Smooth muscle cell of the umbilical artery (primary cell): ENCODE data around the gene SPINK14. TPM values are rescaled to one million over a fixed set of nuclear protein-coding genes. Genes with fewer than 3 reads are reported as not detected.

Source experiments
- total RNA-seq: library from RNA; depleted of rRNA; stranded (reverse); fragments of >200 nt; gene quantifications from 2 replicates; pipeline ENCODE4 v1.2.3, GENCODE V29; 2014

Gene SPINK14, protein sequence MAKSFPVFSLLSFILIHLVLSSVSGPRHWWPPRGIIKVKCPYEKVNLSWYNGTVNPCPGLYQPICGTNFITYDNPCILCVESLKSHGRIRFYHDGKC
- not detected in 2 replicates for total RNA-seq

DNA sequence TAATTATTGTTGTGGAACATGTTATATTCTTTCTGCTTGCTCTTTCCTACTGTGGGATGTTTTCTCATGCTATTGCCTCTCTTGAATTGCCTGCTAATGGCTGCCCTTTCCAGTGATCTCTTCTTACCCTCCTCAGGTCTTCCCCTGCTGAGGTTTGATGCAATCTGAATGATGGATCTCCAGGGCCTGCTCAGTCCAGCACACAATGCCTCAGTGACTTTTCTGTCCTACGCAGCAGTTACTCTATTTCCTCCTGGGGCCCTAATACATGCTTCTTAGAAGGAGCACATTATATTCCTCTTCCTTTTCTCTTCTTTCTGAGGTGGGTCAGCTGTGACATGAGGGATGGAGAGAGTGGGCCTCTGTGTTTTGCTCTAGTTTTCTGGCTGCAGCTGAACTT lies at the start of gene SPINK14:
SPINK14 (plus strand) TSS at position 301 of the 400 bp plus-strand sequence. CDS start 1,187 bp downstream, outside the sequence.

DNA sequence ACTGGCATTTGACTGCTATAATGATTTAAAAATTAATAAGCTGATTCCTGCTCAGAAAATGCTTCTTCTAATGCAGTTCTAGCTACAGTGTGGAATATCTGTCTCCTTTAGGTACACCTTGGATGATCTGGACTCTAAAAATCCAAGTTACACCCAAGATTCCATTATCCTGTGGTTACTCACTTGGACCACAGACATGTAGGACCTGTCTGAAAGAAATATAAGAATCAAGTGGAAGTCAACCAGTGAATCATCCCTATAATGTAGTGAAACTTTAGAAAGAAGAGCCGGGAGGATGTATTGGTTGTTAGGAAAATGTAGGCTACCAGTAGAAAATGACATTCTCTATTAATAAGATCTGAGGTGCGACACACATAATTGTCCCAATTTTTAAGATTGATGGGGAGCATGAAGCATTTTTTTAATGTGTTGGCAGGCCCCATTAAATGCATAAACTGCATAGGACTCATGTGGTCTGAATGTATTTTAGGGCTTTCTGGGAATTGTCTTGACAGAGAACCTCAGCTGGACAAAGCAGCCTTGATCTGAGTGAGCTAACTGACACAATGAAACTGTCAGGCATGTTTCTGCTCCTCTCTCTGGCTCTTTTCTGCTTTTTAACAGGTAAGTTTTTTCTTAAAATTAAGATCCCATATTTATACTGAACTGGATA lies 34.3 kb downstream of the SPINK14 start, which contains the start of gene SPINK6:
SPINK6 (plus strand) TSS at position 512 of the 673 bp plus-strand sequence; CDS start at position 567, 55 bp downstream.

Other genes starting within 250 kb of the SPINK14 start
- gene SPINK5, start 104.6 kb upstream of the SPINK14 start, total RNA-seq, result not detected in 2 replicates
- gene SPINK6, start 34.5 kb downstream of the SPINK14 start, total RNA-seq, result not detected in 2 replicates
- gene MARCOL, start 70.0 kb downstream of the SPINK14 start, total RNA-seq, result not detected in 2 replicates
- not detected in 2 replicates for gene SPINK13, start 100.2 kb downstream of the SPINK14 start, total RNA-seq
- gene SPINK7, start 143.9 kb downstream of the SPINK14 start, total RNA-seq, result not detected in 2 replicates
- not detected in 2 replicates for gene SPINK9, start 167.0 kb downstream of the SPINK14 start, total RNA-seq
- gene FBXO38, start 215.4 kb downstream of the SPINK14 start, total RNA-seq, result 48.7 and 51.2 TPM in 2 replicates